Myocyte (in vitro differentiated cells): ENCODE data around the gene ZBTB25. TPM values are rescaled to one million over a fixed set of nuclear protein-coding genes. Genes with fewer than 3 reads are reported as not detected.
A peak's percentile ranks its signal among the peaks of the same experiment; 100 is the strongest.

Experiments used
- DNase-seq: peaks from one replicate; pipeline ENCODE4 v3.0.0-alpha.2; 2012; ENCODE audit warnings: low read depth
- total RNA-seq: library from RNA; depleted of rRNA; stranded (reverse); fragments of >200 nt; gene quantifications from 2 replicates; pipeline ENCODE4 v1.2.3, GENCODE V29; 2014

ZBTB25 gene
- total RNA-seq, 1 donor from 2014 or later: 5.5 TPM

- peak; percentile 80 for DNase-seq
These were observed 58.4 kb downstream of the ZBTB25 start for GRCh38 chr14:64444984-64445845.

GRCh38 chr14:64444140-64444539, 59.5 kb downstream of the ZBTB25 start:
- no peak for DNase-seq

GRCh38 chr14:64442300-64442988, 61.2 kb downstream of the ZBTB25 start:
- DNase-seq: no peak

- DNase-seq: peak; percentile 11
These were observed 63.1 kb downstream of the ZBTB25 start for GRCh38 chr14:64440494-64440893.

- no peak for DNase-seq
These were observed 64.5 kb downstream of the ZBTB25 start for GRCh38 chr14:64439141-64439540.

GRCh38 chr14:64438181-64438841, 65.3 kb downstream of the ZBTB25 start:
- peak; percentile 80 for DNase-seq

GRCh38 chr14:64434528-64434927, 69.1 kb downstream of the ZBTB25 start:
- DNase-seq: no peak

GRCh38 chr14:64423987-64424386, 79.7 kb downstream of the ZBTB25 start:
- DNase-seq: no peak

- DNase-seq: no peak
These were observed 80.9 kb downstream of the ZBTB25 start for GRCh38 chr14:64422756-64423155.

GRCh38 chr14:64422005-64422404, 81.6 kb downstream of the ZBTB25 start:
- no peak for DNase-seq

GRCh38 chr14:64421166-64421565, 82.5 kb downstream of the ZBTB25 start:
- peak; percentile 80 for DNase-seq

- DNase-seq: no peak
These were observed 84.6 kb downstream of the ZBTB25 start for GRCh38 chr14:64419003-64419402.

- no peak for DNase-seq
These were observed 85.9 kb downstream of the ZBTB25 start for GRCh38 chr14:64417771-64418125.

GRCh38 chr14:64417055-64417770, 86.4 kb downstream of the ZBTB25 start:
- no peak for DNase-seq

- no peak for DNase-seq
These were observed 87.2 kb downstream of the ZBTB25 start for GRCh38 chr14:64416348-64416932.

- no peak for DNase-seq
These were observed 91.4 kb downstream of the ZBTB25 start for GRCh38 chr14:64412237-64412636.

GRCh38 chr14:64411001-64411400, 92.6 kb downstream of the ZBTB25 start:
- no peak for DNase-seq

- DNase-seq: no peak
These were observed 93.4 kb downstream of the ZBTB25 start for GRCh38 chr14:64410084-64410774.

GRCh38 chr14:64409126-64409920, 94.3 kb downstream of the ZBTB25 start:
- no peak for DNase-seq

- DNase-seq: no peak
These were observed 96.3 kb downstream of the ZBTB25 start for GRCh38 chr14:64407329-64407728.
